Tibial nerve (tissue), 4 donors: ENCODE measurements around the gene UNC119. TPM values are rescaled to one million over a fixed set of nuclear protein-coding genes. Genes with fewer than 3 reads are reported as not detected.

Experiments
- DNase-seq, 2 donors: peaks; one replicate each; pipeline ENCODE4 v3.0.0-alpha.2; 2019; ENCODE audit warnings: low spot score in 2 of 2
- H3K27ac ChIP-seq, 4 donors: fragments of 200-600 bp; sonication (generic) in 3 of 4; one replicate each; pipeline ENCODE4 v1.5.1; 2017 to 2019; ENCODE audit warnings: mild to moderate bottlenecking in 1 of 4
- H3K27me3 ChIP-seq, 2 donors: fragments of 200-600 bp; sonication (generic) in 1 of 2; one replicate each; pipeline versions ENCODE4 v1.5.1 to v1.6.0; 2017 to 2019
- H3K36me3 ChIP-seq, 3 donors: fragments of 200-600 bp; sonication (generic); one replicate each; pipeline ENCODE4 v1.5.1; 2018 to 2019
- H3K4me1 ChIP-seq, 4 donors: fragments of 200-600 bp; sonication (generic) in 3 of 4; one replicate each; pipeline ENCODE4 v1.5.1; 2017 to 2019
- H3K4me3 ChIP-seq, 4 donors: fragments of 200-600 bp; sonication (generic) in 3 of 4; one replicate each; pipeline ENCODE4 v1.5.1; 2017 to 2019; ENCODE audit warnings: mild to moderate bottlenecking in 1 of 4, moderate library complexity in 1 of 4
- H3K9me3 ChIP-seq, 4 donors: fragments of 200-600 bp; sonication (generic) in 3 of 4; one replicate each; pipeline ENCODE4 v1.5.1; 2017 to 2019
- EP300 ChIP-seq, 2 donors: sonication (generic); formaldehyde crosslinking; IDR thresholded peaks; one replicate each; pipeline ENCODE4 v1.6.1; 2017; ENCODE audit warnings: antibody characterized with exemption in 2 of 2, mild to moderate bottlenecking in 1 of 2
- POLR2A ChIP-seq, 2 donors: fragments of 450-650 bp; IDR thresholded peaks; one replicate each; pipeline ENCODE4 v1.6.1; 2017; ENCODE audit warnings: antibody characterized with exemption in 2 of 2, mild to moderate bottlenecking in 2 of 2, moderate library complexity in 2 of 2
- WGBS, 2 donors: methylation state at CpG; one replicate each; pipeline ENCODE4 v1.1.5; 2018; 5-methylcytosine and 5-hydroxymethylcytosine counted together
- total RNA-seq, 4 donors: library from RNA; depleted of rRNA; stranded (reverse); fragments of >200 nt; gene quantifications; one replicate each; pipeline ENCODE4 v1.1.0, GENCODE V29; 2016
- TF ChIP-seq, protein P1 (sequence below), 5 experiments: fragments of 200-600 bp in 3 of 5; fragments of 450-650 bp in 2 of 5; sonication (generic) in 3 of 5; IDR thresholded peaks; one replicate each; pipeline ENCODE4 v1.5.1; 2016 to 2019; ENCODE audit warnings: antibody characterized with exemption in 5 of 5, mild to moderate bottlenecking in 3 of 5, moderate library complexity in 2 of 5

The UNC119 gene
- total RNA-seq, 4 donors from 2014 or later, result 20.5 to 30.0 (median 22.4) TPM

DNA sequence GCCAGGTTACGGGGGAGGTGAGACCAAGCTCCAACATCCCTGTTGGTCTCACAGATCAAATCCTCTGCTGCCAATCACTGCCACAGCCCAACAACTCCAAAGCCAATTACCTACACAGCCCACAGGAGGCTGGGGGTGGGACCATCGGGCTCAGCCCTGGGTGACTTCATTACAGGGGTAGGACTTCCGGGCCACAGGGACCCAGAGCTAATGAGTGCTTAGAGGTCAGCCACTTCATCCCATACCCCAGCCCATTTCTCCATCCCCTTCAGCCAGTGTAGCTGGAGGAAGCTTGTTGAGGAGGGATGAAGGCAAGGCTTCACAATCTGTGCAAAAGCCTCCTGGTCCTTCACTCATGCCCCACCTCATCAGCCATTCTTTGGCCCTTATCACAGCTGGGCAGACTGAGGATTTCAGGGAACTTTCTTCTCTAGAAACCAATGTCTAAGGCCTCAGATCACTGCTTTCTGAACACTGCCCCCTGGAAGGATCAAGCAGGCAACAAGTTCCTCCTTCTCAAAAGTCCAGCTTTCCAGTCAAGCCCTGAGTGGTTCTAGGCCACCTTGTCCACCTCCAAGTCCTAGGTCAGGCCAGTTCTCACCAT is 40.5 kb downstream of the UNC119 start:
- Histone ChIP-seq H3K4me3 (no peak overlapping the region), H3K9me3 (no peaks in the 10 kb centered on the region), H3K27me3 (peaks cover 0 to 69% of the 10 kb centered on the region in 2 donors), H3K4me1 (peaks cover 0 to 4% (median 0%) of the 10 kb centered on the region in 4 donors), H3K36me3 (no peaks in the 10 kb centered on the region), H3K27ac (no peak overlapping the region)
- no peak for DNase-seq
- WGBS, 2 donors, result 71 to 77% methylated on average over 1 to 3 of the region's 3 CpGs
- TF ChIP-seq, protein P1, sequence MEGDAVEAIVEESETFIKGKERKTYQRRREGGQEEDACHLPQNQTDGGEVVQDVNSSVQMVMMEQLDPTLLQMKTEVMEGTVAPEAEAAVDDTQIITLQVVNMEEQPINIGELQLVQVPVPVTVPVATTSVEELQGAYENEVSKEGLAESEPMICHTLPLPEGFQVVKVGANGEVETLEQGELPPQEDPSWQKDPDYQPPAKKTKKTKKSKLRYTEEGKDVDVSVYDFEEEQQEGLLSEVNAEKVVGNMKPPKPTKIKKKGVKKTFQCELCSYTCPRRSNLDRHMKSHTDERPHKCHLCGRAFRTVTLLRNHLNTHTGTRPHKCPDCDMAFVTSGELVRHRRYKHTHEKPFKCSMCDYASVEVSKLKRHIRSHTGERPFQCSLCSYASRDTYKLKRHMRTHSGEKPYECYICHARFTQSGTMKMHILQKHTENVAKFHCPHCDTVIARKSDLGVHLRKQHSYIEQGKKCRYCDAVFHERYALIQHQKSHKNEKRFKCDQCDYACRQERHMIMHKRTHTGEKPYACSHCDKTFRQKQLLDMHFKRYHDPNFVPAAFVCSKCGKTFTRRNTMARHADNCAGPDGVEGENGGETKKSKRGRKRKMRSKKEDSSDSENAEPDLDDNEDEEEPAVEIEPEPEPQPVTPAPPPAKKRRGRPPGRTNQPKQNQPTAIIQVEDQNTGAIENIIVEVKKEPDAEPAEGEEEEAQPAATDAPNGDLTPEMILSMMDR (IDR thresholded peaks at IDR 0.05), result no peak
- TF ChIP-seq POLR2A (IDR thresholded peaks at IDR 0.05) (no peak), EP300 (IDR thresholded peaks at IDR 0.05) (no peak)

DNA sequence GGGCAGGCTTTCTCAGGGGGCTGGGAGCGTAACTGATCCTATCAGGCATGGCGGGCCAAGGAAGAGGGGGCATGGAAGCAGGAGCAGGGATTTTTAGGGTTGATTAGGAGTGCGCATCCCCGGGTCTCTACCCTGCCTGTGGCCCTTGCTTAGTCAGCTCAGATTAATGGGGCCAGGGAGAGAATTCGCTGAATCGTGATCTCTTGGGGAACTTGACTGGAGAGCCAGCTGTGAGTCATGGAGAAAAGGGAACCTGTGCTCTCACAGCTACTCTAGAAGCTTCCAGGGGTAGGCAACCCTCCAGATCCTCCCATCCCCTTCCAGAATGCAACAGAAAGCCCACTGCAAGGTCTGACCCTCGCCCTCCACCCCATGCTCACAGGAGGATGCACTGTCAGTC is 42.6 kb downstream of the UNC119 start:
- Histone ChIP-seq H3K27ac (no peak overlapping the region), H3K4me1 (peaks cover 0 to 4% (median 0%) of the 10 kb centered on the region in 4 donors), H3K36me3 (no peaks in the 10 kb centered on the region), H3K4me3 (no peak overlapping the region), H3K27me3 (peaks cover 0 to 84% of the 10 kb centered on the region in 2 donors), H3K9me3 (no peaks in the 10 kb centered on the region)
- TF ChIP-seq, protein P1 (IDR thresholded peaks at IDR 0.05), result no peak
- TF ChIP-seq EP300 (IDR thresholded peaks at IDR 0.05) (no peak), POLR2A (IDR thresholded peaks at IDR 0.05) (no peak)
- WGBS, 2 donors, result 76 to 78% methylated on average over 7 of the region's 7 CpGs
- peak in 1 of 2 donors; percentile 8 for DNase-seq

DNA sequence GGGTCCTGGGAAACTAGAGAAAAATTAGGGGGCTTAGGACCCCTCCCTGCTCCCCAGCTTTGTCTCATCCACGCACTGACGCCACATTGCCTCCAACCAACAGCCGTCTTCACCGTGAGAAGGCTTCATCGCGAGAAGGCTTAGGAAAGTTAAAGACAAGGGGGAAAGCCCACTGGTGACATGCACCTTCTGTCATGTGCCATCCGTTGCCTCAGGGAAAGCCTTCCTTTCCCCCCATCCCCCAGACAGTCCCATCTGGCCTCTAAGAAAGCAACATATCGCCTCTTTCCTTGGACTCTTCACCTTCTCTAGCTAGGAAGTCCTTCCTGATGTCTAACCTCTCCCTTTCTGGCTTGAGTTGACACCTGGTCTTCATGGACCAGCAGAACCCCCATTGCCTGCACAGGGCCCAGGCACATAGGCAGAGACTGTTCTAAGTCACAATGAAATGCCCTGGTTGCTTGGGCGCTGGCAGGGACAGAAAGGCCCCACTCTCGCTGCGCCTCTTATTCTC is 44.2 kb downstream of the UNC119 start:
- WGBS, 2 donors, result 61 to 68% methylated on average over 10 to 11 of the region's 11 CpGs
- Histone ChIP-seq H3K36me3 (no peaks in the 10 kb centered on the region), H3K4me1 (peaks cover 0 to 4% (median 0%) of the 10 kb centered on the region in 4 donors), H3K27ac (no peak overlapping the region), H3K27me3 (peaks cover 0 to 72% of the 10 kb centered on the region in 2 donors), H3K4me3 (no peak overlapping the region), H3K9me3 (no peaks in the 10 kb centered on the region)
- DNase-seq, result no peak
- TF ChIP-seq, protein P1 (IDR thresholded peaks at IDR 0.05), result no peak
- TF ChIP-seq POLR2A (IDR thresholded peaks at IDR 0.05) (no peak), EP300 (IDR thresholded peaks at IDR 0.05) (no peak)

DNA sequence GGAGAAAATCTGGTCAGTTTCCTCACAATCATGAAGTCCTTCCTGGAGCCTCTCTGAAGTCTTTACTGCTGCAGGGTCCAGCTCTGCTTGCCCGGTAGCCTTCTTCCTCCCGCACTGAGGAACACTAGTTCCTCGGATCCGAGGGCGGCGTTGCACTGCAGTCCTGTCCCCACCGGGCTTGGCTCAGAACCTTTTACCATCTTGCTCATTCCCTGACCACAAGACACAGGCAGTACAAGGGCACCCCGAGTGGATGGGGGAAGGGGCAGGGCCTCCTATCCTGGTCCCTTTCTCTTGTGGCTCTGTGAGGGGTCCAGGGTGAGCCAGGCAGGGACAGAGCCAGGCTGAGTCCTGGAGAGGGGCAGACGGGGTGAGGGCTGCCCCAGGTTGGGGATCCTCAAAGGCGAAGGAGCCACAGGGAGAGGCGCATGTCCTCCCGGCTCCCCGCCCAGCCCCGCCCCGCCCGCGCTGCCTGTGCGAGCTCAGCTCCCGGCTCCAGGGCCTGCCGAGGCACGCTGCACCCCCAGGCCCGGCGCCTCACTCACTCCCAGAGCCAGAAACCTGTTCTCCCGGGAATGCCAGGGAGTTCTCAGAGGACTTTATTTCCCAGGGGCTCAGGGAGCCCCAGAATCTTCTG is 44.7 kb downstream of the UNC119 start:
- Histone ChIP-seq H3K4me1 (peaks cover 0 to 4% (median 0%) of the 10 kb centered on the region in 4 donors), H3K9me3 (no peaks in the 10 kb centered on the region), H3K36me3 (no peaks in the 10 kb centered on the region), H3K27me3 (peaks cover 0 to 66% of the 10 kb centered on the region in 2 donors), H3K4me3 (no peak overlapping the region), H3K27ac (no peak overlapping the region)
- 15 to 29% methylated on average over 20 to 22 of the region's 24 CpGs for WGBS, 2 donors
- DNase-seq, result no peak
- TF ChIP-seq EP300 (IDR thresholded peaks at IDR 0.05) (no peak), POLR2A (IDR thresholded peaks at IDR 0.05) (no peak)
- TF ChIP-seq, protein P1 (IDR thresholded peaks at IDR 0.05), result no peak
